T-cell (primary cell): Measurements from ENCODE around the gene KRT13. TPM values are rescaled to one million over a fixed set of nuclear protein-coding genes. Genes with fewer than 3 reads are reported as not detected.

Experiments used
- ATAC-seq, 4 experiments: fragments of 200-7000 bp in 3 of 4; fragments of 150-1000 bp in 1 of 4; cut with Tn5 transposase; replicated peaks in 1 of 4; 1 replicate in 3 of 4; 2 replicates in 1 of 4; pipeline ENCODE4 v1.10.0; 2021; ENCODE audit warnings: moderate library complexity in 3 of 4, mild to moderate bottlenecking in 2 of 4, moderate number of reproducible peaks in 1 of 4
- CTCF ChIA-PET, 2 donors: fragments of 300-600 bp; sonication (Branson Sonifier 250); formaldehyde crosslinking; loops; one replicate each; lab custom pipeline; 2022; ENCODE audit warnings: antibody characterized with exemption in 2 of 2; lab: Charles Lee
- POLR2A ChIA-PET, 2 donors: fragments of 300-600 bp; sonication (Branson Sonifier 250); formaldehyde crosslinking; loops; one replicate each; lab custom pipeline; 2022; ENCODE audit warnings: antibody characterized with exemption in 2 of 2; lab: Charles Lee
- DNase-seq, 35 experiments: peaks; one replicate each; pipeline versions ENCODE4 v3.0.0 to v3.0.0-alpha.2; 2013 to 2023
- H3K27ac ChIP-seq: one replicate; pipeline ENCODE4 v1.5.1; 2013; ENCODE audit warnings: low read length
- H3K27me3 ChIP-seq, 2 experiments: replicated peaks in 1 of 2; 1 replicate in 1 of 2; 2 replicates in 1 of 2; pipeline versions ENCODE4 v1.6.1 to v1.7.0; 2013; ENCODE audit warnings: low read length in 1 of 2, mixed read lengths in 1 of 2; ENCODE audit not compliant: control insufficient read depth in 2 of 2, insufficient read depth in 2 of 2; ENCODE audit errors: extremely low read depth in 1 of 2
- H3K36me3 ChIP-seq, 2 donors: 1 replicate in 1 of 2; 2 replicates in 1 of 2; pipeline versions ENCODE4 v1.6.1 to v1.7.0; 2013; ENCODE audit warnings: low read length in 1 of 2; ENCODE audit not compliant: control insufficient read depth in 2 of 2, insufficient read depth in 1 of 2; ENCODE audit errors: extremely low read depth in 1 of 2
- H3K4me1 ChIP-seq, 2 experiments: 1 replicate in 1 of 2; 2 replicates in 1 of 2; pipeline versions ENCODE4 v1.6.1 to v1.7.0; 2013; ENCODE audit warnings: low read length in 2 of 2, mixed read lengths in 1 of 2; ENCODE audit not compliant: insufficient read depth in 2 of 2, control insufficient read depth in 1 of 2; ENCODE audit errors: extremely low read depth in 1 of 2
- H3K4me3 ChIP-seq, 2 donors: 1 replicate in 1 of 2; 2 replicates in 1 of 2; pipeline versions ENCODE4 v1.5.1 to v1.7.0; 2013; ENCODE audit warnings: mild to moderate bottlenecking in 2 of 2, low read length in 1 of 2, moderate library complexity in 1 of 2; ENCODE audit not compliant: control insufficient read depth in 1 of 2; ENCODE audit errors: extremely low read depth in 1 of 2
- H3K9me3 ChIP-seq: 2 replicates; pipeline ENCODE4 v1.7.0; 2013
- H3K27ac Mint-ChIP-seq, 2 donors: one replicate each; pipeline ENCODE4 v1.8.0; 2020 to 2021; ENCODE audit warnings: mild to moderate bottlenecking in 2 of 2, mixed read lengths in 2 of 2
- H3K27me3 Mint-ChIP-seq, 2 donors: one replicate each; pipeline ENCODE4 v1.8.0; 2021 to 2022; ENCODE audit warnings: mixed read lengths in 2 of 2
- H3K36me3 Mint-ChIP-seq: one replicate; pipeline ENCODE4 v1.8.0; 2021; ENCODE audit warnings: mixed read lengths
- H3K4me1 Mint-ChIP-seq, 3 donors: one replicate each; pipeline ENCODE4 v1.8.0; 2020 to 2022; ENCODE audit warnings: mixed read lengths in 3 of 3, mild to moderate bottlenecking in 1 of 3
- H3K4me3 Mint-ChIP-seq, 3 donors: one replicate each; pipeline ENCODE4 v1.8.0; 2020 to 2022; ENCODE audit warnings: mild to moderate bottlenecking in 3 of 3, mixed read lengths in 3 of 3, moderate library complexity in 3 of 3
- H3K9me3 Mint-ChIP-seq, 3 donors: one replicate each; pipeline ENCODE4 v1.8.0; 2020 to 2022; ENCODE audit warnings: mixed read lengths in 3 of 3
- WGBS: methylation state at CpG from one replicate; pipeline ENCODE4 v1.1.5; 2013; ENCODE audit warnings: missing lambda C conversion rate; ENCODE audit not compliant: insufficient coverage; 5-methylcytosine and 5-hydroxymethylcytosine counted together
- total RNA-seq, 35 experiments: library from RNA in 6 of 35; stranded (reverse) in 6 of 35; fragments of 120-200 nt in 1 of 35; gene quantifications; one replicate each; pipeline versions ENCODE4 v1.2.1 to v1.2.4 and lab custom pipeline; 2013 to 2026

KRT13 gene
- total RNA-seq, 5 donors from 2014 or later (not counting 1 experiment from before 2014, with no cell fraction given): not detected

GRCh38 chr17:41523225-41523593, 17.8 kb upstream of the KRT13 start:
- H3K36me3 ChIP-seq: no peaks in the 10 kb centered on the region
- H3K27me3 Mint-ChIP-seq: peaks cover 11 to 20% of the 10 kb centered on the region in 2 donors
- ATAC-seq (no peak), DNase-seq (no peak)
- H3K9me3 ChIP-seq: no peaks in the 10 kb centered on the region
- WGBS: no CpG with 5 or more reads among the region's 4 CpGs
- peaks cover 1 to 8% (median 8%) of the 10 kb centered on the region in 3 donors for H3K4me1 Mint-ChIP-seq
- no peaks in the 10 kb centered on the region for H3K9me3 Mint-ChIP-seq
- no peak overlapping the region for H3K4me3 ChIP-seq
- ChIA-PET CTCF (no interaction called here), POLR2A (no interaction called here)
- no peak overlapping the region for H3K27ac Mint-ChIP-seq
- no peak overlapping the region for H3K4me3 Mint-ChIP-seq
- H3K4me1 ChIP-seq: peaks cover 0 to 13% of the 10 kb centered on the region in 2 experiments
- H3K36me3 Mint-ChIP-seq: no peaks in the 10 kb centered on the region
- H3K27me3 ChIP-seq: peaks cover 0 to 61% of the 10 kb centered on the region in 2 experiments
- no peak overlapping the region for H3K27ac ChIP-seq

GRCh38 chr17:41522301-41523224, 17.2 kb upstream of the KRT13 start:
- Histone ChIP-seq H3K4me1 (peaks cover 0 to 7% of the 10 kb centered on the region in 2 experiments), H3K9me3 (no peaks in the 10 kb centered on the region), H3K36me3 (no peaks in the 10 kb centered on the region), H3K27me3 (peaks cover 0 to 58% of the 10 kb centered on the region in 2 experiments), H3K27ac (no peak overlapping the region), H3K4me3 (no peak overlapping the region)
- 79% methylated on average over 10 of the region's 12 CpGs for WGBS
- H3K27ac Mint-ChIP-seq: no peak overlapping the region
- ChIA-PET CTCF (no interaction called here), POLR2A (no interaction called here)
- DNase-seq (no peak), ATAC-seq (no peak)
- peaks cover 11 to 15% of the 10 kb centered on the region in 2 donors for H3K27me3 Mint-ChIP-seq
- no peak overlapping the region for H3K4me3 Mint-ChIP-seq
- peaks cover 0 to 7% (median 6%) of the 10 kb centered on the region in 3 donors for H3K4me1 Mint-ChIP-seq
- H3K9me3 Mint-ChIP-seq: no peaks in the 10 kb centered on the region
- H3K36me3 Mint-ChIP-seq: no peaks in the 10 kb centered on the region

- H3K4me1 ChIP-seq: no peaks in the 10 kb centered on the region
- Mint-ChIP-seq H3K9me3 (no peaks in the 10 kb centered on the region), H3K27ac (no peak overlapping the region), H3K4me3 (no peak overlapping the region), H3K27me3 (peaks cover 7 to 8% of the 10 kb centered on the region in 2 donors), H3K36me3 (no peaks in the 10 kb centered on the region), H3K4me1 (peaks cover 0 to 1% (median 0%) of the 10 kb centered on the region in 3 donors)
- ChIA-PET POLR2A (no interaction called here), CTCF (no interaction called here)
- H3K36me3 ChIP-seq: no peaks in the 10 kb centered on the region
- H3K27ac ChIP-seq: no peak overlapping the region
- DNase-seq: no peak
- WGBS: 53% methylated on average over 4 of the region's 6 CpGs
- H3K4me3 ChIP-seq: no peak overlapping the region
- no peaks in the 10 kb centered on the region for H3K9me3 ChIP-seq
- ATAC-seq: no peak
- peaks cover 0 to 55% of the 10 kb centered on the region in 2 experiments for H3K27me3 ChIP-seq
Observed at GRCh38 chr17:41521574-41522261, 16.3 kb upstream of the KRT13 start.

- no peaks in the 10 kb centered on the region for H3K36me3 ChIP-seq
- H3K4me3 ChIP-seq: no peak overlapping the region
- H3K27me3 ChIP-seq: peaks cover 0 to 54% of the 10 kb centered on the region in 2 experiments
- Mint-ChIP-seq H3K27ac (no peak overlapping the region), H3K36me3 (no peaks in the 10 kb centered on the region), H3K27me3 (peaks cover 7 to 8% of the 10 kb centered on the region in 2 donors), H3K9me3 (no peaks in the 10 kb centered on the region), H3K4me1 (peaks cover 0 to 1% (median 0%) of the 10 kb centered on the region in 3 donors), H3K4me3 (no peak overlapping the region)
- no peak for DNase-seq
- ChIA-PET CTCF (no interaction called here), POLR2A (no interaction called here)
- 82% methylated on average over 7 of the region's 10 CpGs for WGBS
- no peaks in the 10 kb centered on the region for H3K9me3 ChIP-seq
- no peaks in the 10 kb centered on the region for H3K4me1 ChIP-seq
- no peak overlapping the region for H3K27ac ChIP-seq
- ATAC-seq: peak in 1 of 4 experiments; percentile 13
Observed at GRCh38 chr17:41520821-41521521, 15.6 kb upstream of the KRT13 start.

- Histone ChIP-seq H3K4me1 (no peaks in the 10 kb centered on the region), H3K27me3 (peaks cover 0 to 53% of the 10 kb centered on the region in 2 experiments), H3K36me3 (no peaks in the 10 kb centered on the region), H3K4me3 (no peak overlapping the region), H3K27ac (no peak overlapping the region), H3K9me3 (no peaks in the 10 kb centered on the region)
- no peak for DNase-seq
- Mint-ChIP-seq H3K4me3 (no peak overlapping the region), H3K4me1 (no peaks in the 10 kb centered on the region), H3K9me3 (no peaks in the 10 kb centered on the region), H3K27ac (no peak overlapping the region), H3K27me3 (peaks cover 4 to 5% of the 10 kb centered on the region in 2 donors), H3K36me3 (no peaks in the 10 kb centered on the region)
- no peak for ATAC-seq
- 63% methylated on average over 9 of the region's 11 CpGs for WGBS
- CTCF ChIA-PET: no interaction called here
- POLR2A ChIA-PET: no interaction called here
Observed at GRCh38 chr17:41519501-41520224, 14.3 kb upstream of the KRT13 start.
